ENCODE data around the gene ALKBH8. TPM values are rescaled to one million over a fixed set of nuclear protein-coding genes. Genes with fewer than 3 reads are reported as not detected.
"Not testable (repeated sequence)": the region's sequence is repeated elsewhere in the genome, so short reads cannot be mapped to it uniquely, and the experiment has no call there.

The ALKBH8 gene
- total RNA-seq, 2 donors from 2014 or later: 2.6 to 3.6 TPM

DNA sequence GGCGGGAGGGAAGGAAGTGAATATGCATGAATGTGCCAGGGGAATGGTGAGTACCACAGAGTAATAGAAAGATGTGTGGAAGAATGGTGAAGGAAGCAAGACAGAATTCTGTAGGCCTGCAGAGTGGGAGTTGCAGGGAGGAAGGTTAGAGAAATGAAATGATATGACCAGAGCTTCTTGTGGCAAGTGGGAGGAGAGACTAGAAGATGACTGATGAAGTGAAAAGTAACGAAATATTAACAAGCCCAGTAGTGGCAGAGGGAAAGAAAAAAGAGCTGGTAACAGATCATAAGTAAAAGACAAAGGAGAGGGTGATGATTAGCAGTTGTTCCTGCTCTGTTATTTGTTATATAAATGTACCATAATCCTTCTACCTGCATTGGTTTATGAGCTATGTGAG, 1.0 kb upstream of the ALKBH8 start:
- ATAC-seq (no peak), DNase-seq (no peak)
- 79% methylated on average over 2 of the region's 2 CpGs for WGBS, 2 donors
- peaks cover 16% of the 10 kb centered on the region for H3K4me1 ChIP-seq
- no peak overlapping the region for H3K27ac ChIP-seq
- TF ChIP-seq POLR2A (IDR thresholded peaks at IDR 0.05): no peak
- TF ChIP-seq, protein P1, sequence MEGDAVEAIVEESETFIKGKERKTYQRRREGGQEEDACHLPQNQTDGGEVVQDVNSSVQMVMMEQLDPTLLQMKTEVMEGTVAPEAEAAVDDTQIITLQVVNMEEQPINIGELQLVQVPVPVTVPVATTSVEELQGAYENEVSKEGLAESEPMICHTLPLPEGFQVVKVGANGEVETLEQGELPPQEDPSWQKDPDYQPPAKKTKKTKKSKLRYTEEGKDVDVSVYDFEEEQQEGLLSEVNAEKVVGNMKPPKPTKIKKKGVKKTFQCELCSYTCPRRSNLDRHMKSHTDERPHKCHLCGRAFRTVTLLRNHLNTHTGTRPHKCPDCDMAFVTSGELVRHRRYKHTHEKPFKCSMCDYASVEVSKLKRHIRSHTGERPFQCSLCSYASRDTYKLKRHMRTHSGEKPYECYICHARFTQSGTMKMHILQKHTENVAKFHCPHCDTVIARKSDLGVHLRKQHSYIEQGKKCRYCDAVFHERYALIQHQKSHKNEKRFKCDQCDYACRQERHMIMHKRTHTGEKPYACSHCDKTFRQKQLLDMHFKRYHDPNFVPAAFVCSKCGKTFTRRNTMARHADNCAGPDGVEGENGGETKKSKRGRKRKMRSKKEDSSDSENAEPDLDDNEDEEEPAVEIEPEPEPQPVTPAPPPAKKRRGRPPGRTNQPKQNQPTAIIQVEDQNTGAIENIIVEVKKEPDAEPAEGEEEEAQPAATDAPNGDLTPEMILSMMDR (IDR thresholded peaks at IDR 0.05): no peak
- H3K36me3 ChIP-seq (replicated peaks in 1 of 2; ENCODE audit: insufficient read depth in 1 of 2, low read depth in 2 of 2): no peaks in the 10 kb centered on the region
- H3K27me3 ChIP-seq: no peaks in the 10 kb centered on the region
- no peaks in the 10 kb centered on the region for H3K9me3 ChIP-seq
- intact Hi-C loops (cut with DNase I): no loop called here
- H3K4me3 ChIP-seq: no peak overlapping the region

GRCh38 chr11:107565955-107566501, 493 bp upstream of the ALKBH8 start:
- H3K4me3 ChIP-seq: peak overlapping the region in 1 of 2 donors; percentile 84
- 54% methylated on average over 9 of the region's 9 CpGs for WGBS, 2 donors
- H3K9me3 ChIP-seq; DNase-seq; intact Hi-C loops (cut with DNase I); H3K27me3 ChIP-seq; H3K36me3 ChIP-seq (replicated peaks in 1 of 2; ENCODE audit: insufficient read depth in 1 of 2, low read depth in 2 of 2); ATAC-seq: not testable (repeated sequence)
- peaks cover 16% of the 10 kb centered on the region for H3K4me1 ChIP-seq
- peak overlapping the region; percentile 51 to 75 (median 64) for H3K27ac ChIP-seq

DNA sequence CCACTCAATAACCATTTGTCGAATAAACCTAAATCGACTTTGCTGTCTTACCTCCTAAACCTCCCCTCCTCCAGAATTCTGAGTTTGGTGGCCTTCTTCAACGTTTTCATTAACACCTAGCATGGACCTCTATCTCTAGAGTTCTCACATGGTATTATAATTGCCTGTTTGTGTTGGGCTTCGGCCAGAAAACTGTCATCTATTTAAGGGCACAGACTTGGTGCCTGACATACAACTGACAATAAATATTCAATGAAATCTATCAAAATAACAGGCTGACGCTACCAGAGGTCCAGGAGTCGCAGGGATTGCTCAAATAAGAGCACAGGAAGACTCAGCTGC, 687 bp downstream of the ALKBH8 start:
- 4% methylated on average over 6 of the region's 6 CpGs for WGBS, 2 donors
- DNase-seq (no peak), ATAC-seq (no peak)
- no peaks in the 10 kb centered on the region for H3K9me3 ChIP-seq
- peak overlapping the region in 3 of 4 donors; percentile 61 to 75 (median 66) for H3K27ac ChIP-seq
- H3K36me3 ChIP-seq (replicated peaks in 1 of 2; ENCODE audit: insufficient read depth in 1 of 2, low read depth in 2 of 2): no peaks in the 10 kb centered on the region
- H3K27me3 ChIP-seq: no peaks in the 10 kb centered on the region
- intact Hi-C loops (cut with DNase I): no loop called here
- TF ChIP-seq, protein P1 (IDR thresholded peaks at IDR 0.05): no peak
- TF ChIP-seq POLR2A (IDR thresholded peaks at IDR 0.05): no peak
- peak overlapping the region; percentile 84 to 85 for H3K4me3 ChIP-seq
- H3K4me1 ChIP-seq: peaks cover 16% of the 10 kb centered on the region

GRCh38 chr11:107563702-107564101, 1.8 kb downstream of the ALKBH8 start:
- no peak for TF ChIP-seq POLR2A (IDR thresholded peaks at IDR 0.05)
- TF ChIP-seq, protein P1 (IDR thresholded peaks at IDR 0.05): peak in 6 of 7 experiments; percentile 24 to 46 (median 37)
- H3K36me3 ChIP-seq (replicated peaks in 1 of 2; ENCODE audit: insufficient read depth in 1 of 2, low read depth in 2 of 2): no peaks in the 10 kb centered on the region
- H3K9me3 ChIP-seq: no peaks in the 10 kb centered on the region
- 3% methylated on average over 2 of the region's 2 CpGs for WGBS, 2 donors
- no peak for ATAC-seq
- no peaks in the 10 kb centered on the region for H3K27me3 ChIP-seq
- no peak overlapping the region for H3K27ac ChIP-seq
- intact Hi-C loops (cut with DNase I): no loop called here
- peak in 2 of 4 donors; percentile 19 to 33 for DNase-seq
- H3K4me3 ChIP-seq: no peak overlapping the region
- H3K4me1 ChIP-seq: peaks cover 16% of the 10 kb centered on the region

GRCh38 chr11:107562647-107563208, 2.8 kb downstream of the ALKBH8 start:
- TF ChIP-seq, protein P1 (IDR thresholded peaks at IDR 0.05): no peak
- TF ChIP-seq POLR2A (IDR thresholded peaks at IDR 0.05): no peak
- H3K27me3 ChIP-seq: no peaks in the 10 kb centered on the region
- H3K36me3 ChIP-seq (replicated peaks in 1 of 2; ENCODE audit: insufficient read depth in 1 of 2, low read depth in 2 of 2): no peaks in the 10 kb centered on the region
- H3K4me1 ChIP-seq: peaks cover 16% of the 10 kb centered on the region
- H3K27ac ChIP-seq: no peak overlapping the region
- ATAC-seq (no peak), DNase-seq (no peak)
- H3K4me3 ChIP-seq: no peak overlapping the region
- WGBS, 2 donors: 34 to 48% methylated on average over 4 of the region's 4 CpGs
- no peaks in the 10 kb centered on the region for H3K9me3 ChIP-seq
- intact Hi-C loops (cut with DNase I): no loop called here
